Measurements from ENCODE around the gene PPP2R2B.

- TF ChIP-seq, protein P1, sequence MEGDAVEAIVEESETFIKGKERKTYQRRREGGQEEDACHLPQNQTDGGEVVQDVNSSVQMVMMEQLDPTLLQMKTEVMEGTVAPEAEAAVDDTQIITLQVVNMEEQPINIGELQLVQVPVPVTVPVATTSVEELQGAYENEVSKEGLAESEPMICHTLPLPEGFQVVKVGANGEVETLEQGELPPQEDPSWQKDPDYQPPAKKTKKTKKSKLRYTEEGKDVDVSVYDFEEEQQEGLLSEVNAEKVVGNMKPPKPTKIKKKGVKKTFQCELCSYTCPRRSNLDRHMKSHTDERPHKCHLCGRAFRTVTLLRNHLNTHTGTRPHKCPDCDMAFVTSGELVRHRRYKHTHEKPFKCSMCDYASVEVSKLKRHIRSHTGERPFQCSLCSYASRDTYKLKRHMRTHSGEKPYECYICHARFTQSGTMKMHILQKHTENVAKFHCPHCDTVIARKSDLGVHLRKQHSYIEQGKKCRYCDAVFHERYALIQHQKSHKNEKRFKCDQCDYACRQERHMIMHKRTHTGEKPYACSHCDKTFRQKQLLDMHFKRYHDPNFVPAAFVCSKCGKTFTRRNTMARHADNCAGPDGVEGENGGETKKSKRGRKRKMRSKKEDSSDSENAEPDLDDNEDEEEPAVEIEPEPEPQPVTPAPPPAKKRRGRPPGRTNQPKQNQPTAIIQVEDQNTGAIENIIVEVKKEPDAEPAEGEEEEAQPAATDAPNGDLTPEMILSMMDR (IDR thresholded peaks at IDR 0.05): no peak
- TF ChIP-seq POLR2A (IDR thresholded peaks at IDR 0.05): no peak
Observed at GRCh38 chr5:146680846-146681584, 197.5 kb downstream of the PPP2R2B start.

Data from heart left ventricle (tissue), 13 donors.